Measurements from ENCODE around the gene ATG14.
"Not testable (repeated sequence)": the region's sequence is repeated elsewhere in the genome, so short reads cannot be mapped to it uniquely, and the experiment has no call there.

Gene ATG14, protein sequence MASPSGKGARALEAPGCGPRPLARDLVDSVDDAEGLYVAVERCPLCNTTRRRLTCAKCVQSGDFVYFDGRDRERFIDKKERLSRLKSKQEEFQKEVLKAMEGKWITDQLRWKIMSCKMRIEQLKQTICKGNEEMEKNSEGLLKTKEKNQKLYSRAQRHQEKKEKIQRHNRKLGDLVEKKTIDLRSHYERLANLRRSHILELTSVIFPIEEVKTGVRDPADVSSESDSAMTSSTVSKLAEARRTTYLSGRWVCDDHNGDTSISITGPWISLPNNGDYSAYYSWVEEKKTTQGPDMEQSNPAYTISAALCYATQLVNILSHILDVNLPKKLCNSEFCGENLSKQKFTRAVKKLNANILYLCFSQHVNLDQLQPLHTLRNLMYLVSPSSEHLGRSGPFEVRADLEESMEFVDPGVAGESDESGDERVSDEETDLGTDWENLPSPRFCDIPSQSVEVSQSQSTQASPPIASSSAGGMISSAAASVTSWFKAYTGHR

DNA sequence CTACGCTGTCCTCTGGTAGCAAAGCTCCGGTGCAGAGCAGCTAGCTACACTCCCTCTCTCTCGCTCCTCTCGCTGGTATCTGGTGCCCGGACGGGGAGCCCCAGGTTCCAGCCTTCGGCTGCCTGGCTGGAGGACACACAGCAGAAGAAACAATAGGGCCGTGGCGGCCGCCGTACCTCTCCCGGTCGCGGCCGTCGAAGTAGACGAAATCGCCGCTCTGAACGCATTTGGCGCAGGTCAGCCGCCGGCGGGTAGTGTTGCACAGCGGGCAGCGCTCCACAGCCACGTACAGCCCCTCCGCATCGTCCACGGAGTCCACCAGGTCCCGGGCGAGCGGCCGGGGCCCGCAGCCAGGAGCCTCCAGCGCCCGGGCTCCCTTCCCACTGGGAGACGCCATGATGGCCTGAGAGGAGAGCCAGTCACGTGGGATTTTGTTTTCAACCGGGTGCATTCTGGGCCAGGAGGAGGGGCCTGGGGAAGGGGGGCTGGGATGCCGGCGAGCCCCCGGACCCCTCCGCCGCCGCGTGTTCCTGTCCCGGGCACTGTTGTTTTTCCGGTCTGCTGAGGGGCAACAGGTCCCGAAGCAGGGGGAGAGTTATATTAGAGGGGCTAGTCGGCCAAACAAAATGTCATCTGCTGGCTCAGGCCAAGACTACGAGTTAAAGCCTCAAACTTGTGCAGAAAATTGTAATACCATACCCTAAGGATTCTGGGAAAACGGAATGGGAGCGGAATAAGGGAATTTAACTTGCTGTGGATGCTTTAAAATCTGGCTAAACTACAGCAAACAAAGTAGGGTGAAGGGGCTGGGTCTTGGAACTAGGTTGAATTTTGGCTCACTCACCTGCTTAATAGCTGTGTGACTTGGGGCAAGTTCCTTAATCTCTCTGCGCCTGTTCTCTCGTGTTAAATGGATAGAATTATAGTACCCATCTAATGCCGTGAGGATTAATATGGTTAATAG is at the start of gene ATG14:
TSS of gene ATG14 (minus strand) at position 405 of the 964 bp plus-strand sequence. CDS start at position 397, 8 bp downstream.
- peak within 1 kb of the TSS; percentile 61 for H3K27ac ChIP-seq
- H3K9me3 ChIP-seq, result no peaks in the 10 kb centered on the region
- peaks cover 34% of the 10 kb centered on the region for H3K27me3 ChIP-seq

GRCh38 chr14:55458800-55459515 is 47.3 kb upstream of the ATG14 start:
- Histone ChIP-seq H3K4me3 (ENCODE audit: low read depth in 1 of 2, low read length in 1 of 2) (no peak overlapping the region), H3K36me3 (no peaks in the 10 kb centered on the region), H3K27ac (no peak overlapping the region), H3K27me3 (peaks cover 6% of the 10 kb centered on the region), H3K4me1 (ENCODE audit: control insufficient read depth in 1 of 2, insufficient read depth in 1 of 2, low read depth in 1 of 2, low read length in 1 of 2) (no peaks in the 10 kb centered on the region), H3K9me3 (no peaks in the 10 kb centered on the region)
- no peak for TF ChIP-seq CTCF (IDR thresholded peaks at IDR 0.05)

More for the DNA sequence above, at the start of gene ATG14:
- Histone ChIP-seq H3K4me3 (ENCODE audit: low read depth in 1 of 2, low read length in 1 of 2) (peak within 1 kb of the TSS; percentile 76 to 80), H3K36me3 (no peaks in the 10 kb centered on the region), H3K4me1 (ENCODE audit: control insufficient read depth in 1 of 2, insufficient read depth in 1 of 2, low read depth in 1 of 2, low read length in 1 of 2) (peaks cover 14 to 15% of the 10 kb centered on the region in 2 experiments)
- no peak for TF ChIP-seq CTCF (IDR thresholded peaks at IDR 0.05)

DNA sequence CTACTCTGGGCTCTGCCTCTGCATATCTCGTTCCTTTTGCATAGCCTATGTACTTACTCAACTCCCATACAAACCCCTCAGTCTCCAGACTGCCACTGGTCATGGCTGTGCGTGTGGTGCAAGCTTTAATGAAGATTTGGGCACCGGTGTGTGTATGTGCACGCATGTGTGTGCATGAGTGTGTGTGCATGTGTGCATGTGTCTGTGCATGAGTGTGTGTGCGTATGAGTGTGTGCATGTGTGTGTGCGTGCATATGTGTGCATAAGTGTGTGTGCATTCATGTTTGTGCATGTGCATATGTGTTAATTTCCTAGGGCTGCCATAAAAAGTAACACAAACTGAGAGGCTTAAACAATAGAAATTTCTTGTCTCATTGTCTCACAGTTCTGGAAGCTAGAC is 45.9 kb upstream of the ATG14 start:
- Histone ChIP-seq H3K27ac (no peak overlapping the region), H3K36me3 (no peaks in the 10 kb centered on the region), H3K4me1 (ENCODE audit: control insufficient read depth in 1 of 2, insufficient read depth in 1 of 2, low read depth in 1 of 2, low read length in 1 of 2) (no peaks in the 10 kb centered on the region), H3K9me3 (no peaks in the 10 kb centered on the region), H3K4me3 (ENCODE audit: low read depth in 1 of 2, low read length in 1 of 2) (no peak overlapping the region), H3K27me3 (peaks cover 7% of the 10 kb centered on the region)
- TF ChIP-seq CTCF (IDR thresholded peaks at IDR 0.05), result no peak

DNA sequence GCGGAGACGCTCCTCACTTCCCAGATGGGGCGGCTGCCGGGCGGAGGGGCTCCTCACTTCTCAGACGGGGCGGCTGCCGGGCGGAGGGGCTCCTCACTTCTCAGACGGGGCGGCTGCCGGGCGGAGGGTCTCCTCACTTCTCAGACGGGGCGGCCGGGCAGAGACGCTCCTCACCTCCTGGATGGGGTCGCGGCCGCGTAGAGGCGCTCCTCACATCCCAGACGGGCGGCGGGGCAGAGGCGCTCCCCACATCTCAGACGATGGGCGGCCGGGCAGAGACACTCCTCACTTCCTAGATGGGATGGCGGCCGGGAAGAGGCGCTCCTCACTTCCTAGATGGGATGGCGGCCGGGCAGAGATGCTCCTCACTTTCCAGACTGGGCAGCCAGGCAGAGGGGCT is 44.8 kb upstream of the ATG14 start:
- not testable (repeated sequence) for H3K4me3 ChIP-seq (ENCODE audit: low read depth in 1 of 2, low read length in 1 of 2); H3K4me1 ChIP-seq (ENCODE audit: control insufficient read depth in 1 of 2, insufficient read depth in 1 of 2, low read depth in 1 of 2, low read length in 1 of 2); H3K27ac ChIP-seq; H3K9me3 ChIP-seq; H3K27me3 ChIP-seq; H3K36me3 ChIP-seq

- H3K27me3 ChIP-seq, result peaks cover 7% of the 10 kb centered on the region
- peaks cover 6 to 12% of the 10 kb centered on the region in 2 experiments for H3K4me1 ChIP-seq (ENCODE audit: control insufficient read depth in 1 of 2, insufficient read depth in 1 of 2, low read depth in 1 of 2, low read length in 1 of 2)
- TF ChIP-seq CTCF (IDR thresholded peaks at IDR 0.05), result no peak
- H3K4me3 ChIP-seq (ENCODE audit: low read depth in 1 of 2, low read length in 1 of 2), result no peak overlapping the region
- no peaks in the 10 kb centered on the region for H3K36me3 ChIP-seq
- H3K9me3 ChIP-seq, result no peaks in the 10 kb centered on the region
- H3K27ac ChIP-seq, result no peak overlapping the region
Observed at GRCh38 chr14:55454264-55455002, 42.8 kb upstream of the ATG14 start.
